IMR-90 (cell line): Measurements from ENCODE around the gene LRP11.

Experiments used
- BHLHE40 ChIP-seq: fragments of 150-350 bp; IDR thresholded peaks from 2 replicates; pipeline ENCODE4 v1.6.1; 2016; ENCODE audit warnings: mild to moderate bottlenecking, low read depth, low read length
- CEBPB ChIP-seq: IDR thresholded peaks from 2 replicates; pipeline ENCODE4 v1.6.1; 2012; ENCODE audit warnings: low read depth, low read length, improper control_type of control experiment
- CHD1 ChIP-seq: IDR thresholded peaks from 2 replicates; pipeline ENCODE4 v1.6.1; 2012; ENCODE audit warnings: low read depth, low read length, improper control_type of control experiment
- MAFK ChIP-seq: IDR thresholded peaks from 2 replicates; pipeline ENCODE4 v1.6.1; 2012; ENCODE audit warnings: low read depth, low read length, improper control_type of control experiment
- MAZ ChIP-seq: IDR thresholded peaks from 2 replicates; pipeline ENCODE4 v1.6.1; 2012; ENCODE audit warnings: low read depth, mild to moderate bottlenecking, low read length, improper control_type of control experiment, moderate library complexity, borderline replicate concordance
- MXI1 ChIP-seq: IDR thresholded peaks from 2 replicates; pipeline ENCODE4 v1.6.1; 2012; ENCODE audit warnings: low read depth, mild to moderate bottlenecking, low read length, moderate library complexity, borderline replicate concordance
- POLR2A ChIP-seq: IDR thresholded peaks from 2 replicates; pipeline ENCODE4 v1.6.1; 2012; ENCODE audit warnings: mild to moderate bottlenecking, low read depth, low read length
- RAD21 ChIP-seq: IDR thresholded peaks from 2 replicates; pipeline ENCODE4 v1.6.1; 2012; ENCODE audit warnings: low read length, improper control_type of control experiment
- RCOR1 ChIP-seq: IDR thresholded peaks from 2 replicates; pipeline ENCODE4 v1.6.1; 2012; ENCODE audit warnings: mild to moderate bottlenecking, low read length, improper control_type of control experiment; ENCODE audit not compliant: insufficient replicate concordance
- RFX5 ChIP-seq: IDR thresholded peaks from 2 replicates; pipeline ENCODE4 v1.8.0; 2012; ENCODE audit warnings: low read depth, mild to moderate bottlenecking, low read length, moderate library complexity
- SMC3 ChIP-seq: fragments of 150-350 bp; IDR thresholded peaks from 2 replicates; pipeline ENCODE4 v1.6.1; 2016; ENCODE audit warnings: low read depth, mild to moderate bottlenecking, antibody characterized with exemption, low read length, moderate library complexity
- TF ChIP-seq, protein P1 (sequence below): fragments of 150-350 bp; IDR thresholded peaks from 2 replicates; pipeline ENCODE4 v1.6.1; 2016; ENCODE audit warnings: low read depth, mild to moderate bottlenecking, low read length, moderate library complexity, borderline replicate concordance
- TF ChIP-seq, protein P2 (sequence below): conservative IDR thresholded peaks from 2 replicates; pipeline ENCODE4 v1.5.1; 2012; ENCODE audit warnings: mild to moderate bottlenecking, low read depth, low read length, improper control_type of control experiment
- TF ChIP-seq, protein P3 (sequence below): fragments of 150-350 bp; IDR thresholded peaks from 2 replicates; pipeline ENCODE4 v1.6.1; 2017; ENCODE audit warnings: mild to moderate bottlenecking, antibody characterized with exemption, low read length, low read depth

DNA sequence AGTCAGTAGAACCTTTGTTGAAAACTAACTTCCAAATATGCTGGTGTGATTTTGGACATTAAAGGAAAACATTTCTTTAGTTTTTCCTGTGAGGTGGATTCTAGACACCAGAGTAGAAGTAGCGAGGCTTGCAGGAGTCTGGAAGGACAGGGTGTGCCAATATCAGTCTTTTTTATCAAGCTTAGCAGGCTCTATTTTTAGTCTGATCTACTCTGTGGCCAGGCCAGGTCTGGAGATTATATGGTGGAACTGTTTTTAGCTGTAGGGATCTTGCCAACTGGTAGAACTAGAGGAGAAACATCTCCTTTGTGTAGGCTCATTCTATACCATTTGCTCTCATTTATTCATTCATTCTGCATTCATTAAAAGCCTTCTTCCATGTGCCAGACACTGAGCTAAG lies 42.7 kb downstream of the LRP11 start:
- TF ChIP-seq MAZ (no peak), RAD21 (no peak), MAFK (no peak), RFX5 (no peak), SMC3 (no peak), POLR2A (no peak), CEBPB (no peak), BHLHE40 (no peak), RCOR1 (no peak), CHD1 (no peak), MXI1 (no peak)
- TF ChIP-seq, protein P1, sequence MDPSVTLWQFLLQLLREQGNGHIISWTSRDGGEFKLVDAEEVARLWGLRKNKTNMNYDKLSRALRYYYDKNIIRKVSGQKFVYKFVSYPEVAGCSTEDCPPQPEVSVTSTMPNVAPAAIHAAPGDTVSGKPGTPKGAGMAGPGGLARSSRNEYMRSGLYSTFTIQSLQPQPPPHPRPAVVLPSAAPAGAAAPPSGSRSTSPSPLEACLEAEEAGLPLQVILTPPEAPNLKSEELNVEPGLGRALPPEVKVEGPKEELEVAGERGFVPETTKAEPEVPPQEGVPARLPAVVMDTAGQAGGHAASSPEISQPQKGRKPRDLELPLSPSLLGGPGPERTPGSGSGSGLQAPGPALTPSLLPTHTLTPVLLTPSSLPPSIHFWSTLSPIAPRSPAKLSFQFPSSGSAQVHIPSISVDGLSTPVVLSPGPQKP: no peak
- TF ChIP-seq, protein P2, sequence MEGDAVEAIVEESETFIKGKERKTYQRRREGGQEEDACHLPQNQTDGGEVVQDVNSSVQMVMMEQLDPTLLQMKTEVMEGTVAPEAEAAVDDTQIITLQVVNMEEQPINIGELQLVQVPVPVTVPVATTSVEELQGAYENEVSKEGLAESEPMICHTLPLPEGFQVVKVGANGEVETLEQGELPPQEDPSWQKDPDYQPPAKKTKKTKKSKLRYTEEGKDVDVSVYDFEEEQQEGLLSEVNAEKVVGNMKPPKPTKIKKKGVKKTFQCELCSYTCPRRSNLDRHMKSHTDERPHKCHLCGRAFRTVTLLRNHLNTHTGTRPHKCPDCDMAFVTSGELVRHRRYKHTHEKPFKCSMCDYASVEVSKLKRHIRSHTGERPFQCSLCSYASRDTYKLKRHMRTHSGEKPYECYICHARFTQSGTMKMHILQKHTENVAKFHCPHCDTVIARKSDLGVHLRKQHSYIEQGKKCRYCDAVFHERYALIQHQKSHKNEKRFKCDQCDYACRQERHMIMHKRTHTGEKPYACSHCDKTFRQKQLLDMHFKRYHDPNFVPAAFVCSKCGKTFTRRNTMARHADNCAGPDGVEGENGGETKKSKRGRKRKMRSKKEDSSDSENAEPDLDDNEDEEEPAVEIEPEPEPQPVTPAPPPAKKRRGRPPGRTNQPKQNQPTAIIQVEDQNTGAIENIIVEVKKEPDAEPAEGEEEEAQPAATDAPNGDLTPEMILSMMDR: no peak
- TF ChIP-seq, protein P3, sequence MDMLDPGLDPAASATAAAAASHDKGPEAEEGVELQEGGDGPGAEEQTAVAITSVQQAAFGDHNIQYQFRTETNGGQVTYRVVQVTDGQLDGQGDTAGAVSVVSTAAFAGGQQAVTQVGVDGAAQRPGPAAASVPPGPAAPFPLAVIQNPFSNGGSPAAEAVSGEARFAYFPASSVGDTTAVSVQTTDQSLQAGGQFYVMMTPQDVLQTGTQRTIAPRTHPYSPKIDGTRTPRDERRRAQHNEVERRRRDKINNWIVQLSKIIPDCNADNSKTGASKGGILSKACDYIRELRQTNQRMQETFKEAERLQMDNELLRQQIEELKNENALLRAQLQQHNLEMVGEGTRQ: no peak
